Stomach smooth muscle (tissue), 2 donors: ENCODE results near the gene ARF1.

Source experiments
- H3K27ac ChIP-seq: one replicate; pipeline ENCODE4 v1.7.0; 2013; ENCODE audit warnings: mild to moderate bottlenecking, low read length, inconsistent platforms
- H3K27me3 ChIP-seq, 2 donors: one replicate each; pipeline ENCODE4 v1.7.0; 2013; ENCODE audit warnings: low read length in 2 of 2; ENCODE audit not compliant: insufficient read depth in 2 of 2, control insufficient read depth in 1 of 2
- H3K36me3 ChIP-seq, 2 donors: one replicate each; pipeline ENCODE4 v1.7.0; 2013; ENCODE audit warnings: low read length in 2 of 2; ENCODE audit not compliant: control insufficient read depth in 2 of 2, insufficient read depth in 2 of 2
- H3K4me1 ChIP-seq: one replicate; pipeline ENCODE4 v1.7.0; 2013; ENCODE audit warnings: low read length; ENCODE audit not compliant: control insufficient read depth, insufficient read depth
- H3K4me3 ChIP-seq, 2 donors: one replicate each; pipeline ENCODE4 v1.7.0; 2013; ENCODE audit warnings: low read length in 2 of 2
- H3K9ac ChIP-seq, 2 donors: one replicate each; pipeline ENCODE4 v1.7.0; 2013; ENCODE audit warnings: low read length in 2 of 2, mild to moderate bottlenecking in 1 of 2
- H3K9me3 ChIP-seq, 2 donors: one replicate each; pipeline ENCODE4 v1.7.0; 2013; ENCODE audit warnings: low read length in 2 of 2; ENCODE audit not compliant: control insufficient read depth in 2 of 2
- donor health status: healthy.
- donor health status: Pancreatic carcinoma.

Gene ARF1

GRCh38 chr1:228082214-228082917 is at the start of gene ARF1:
ARF1 (plus strand) TSS chr1:228082708; CDS start chr1:228097115, 14,407 bp downstream.
- peaks cover 54% of the 10 kb centered on the region for H3K4me1 ChIP-seq
- peak within 1 kb of the TSS; percentile 87 for H3K27ac ChIP-seq
- H3K9me3 ChIP-seq = no peaks in the 10 kb centered on the region
- H3K4me3 ChIP-seq = peak within 1 kb of the TSS; percentile 85 to 98
- no peaks in the 10 kb centered on the region for H3K36me3 ChIP-seq
- peak within 1 kb of the TSS; percentile 95 to 98 for H3K9ac ChIP-seq
- H3K27me3 ChIP-seq = no peaks in the 10 kb centered on the region

- H3K27ac ChIP-seq = no peak overlapping the region
- H3K27me3 ChIP-seq = peaks cover 16 to 18% of the 10 kb centered on the region in 2 donors
- no peaks in the 10 kb centered on the region for H3K36me3 ChIP-seq
- H3K9me3 ChIP-seq = no peaks in the 10 kb centered on the region
- no peak overlapping the region for H3K9ac ChIP-seq
- peaks cover 6% of the 10 kb centered on the region for H3K4me1 ChIP-seq
- no peak overlapping the region for H3K4me3 ChIP-seq
Measured at GRCh38 chr1:228033376-228033775, 49.1 kb upstream of the ARF1 start.

GRCh38 chr1:228034954-228035837 is 47.3 kb upstream of the ARF1 start:
- Histone ChIP-seq H3K4me1 (peaks cover 6% of the 10 kb centered on the region), H3K4me3 (no peak overlapping the region), H3K27me3 (peaks cover 26 to 33% of the 10 kb centered on the region in 2 donors), H3K9me3 (no peaks in the 10 kb centered on the region), H3K27ac (no peak overlapping the region), H3K9ac (no peak overlapping the region), H3K36me3 (no peaks in the 10 kb centered on the region)

- Histone ChIP-seq H3K4me3 (no peak overlapping the region), H3K9ac (no peak overlapping the region), H3K4me1 (peaks cover 6% of the 10 kb centered on the region), H3K9me3 (no peaks in the 10 kb centered on the region), H3K27me3 (peaks cover 26 to 33% of the 10 kb centered on the region in 2 donors), H3K36me3 (no peaks in the 10 kb centered on the region), H3K27ac (no peak overlapping the region)
Measured at GRCh38 chr1:228035844-228036243, 46.7 kb upstream of the ARF1 start.

- Histone ChIP-seq H3K36me3 (no peaks in the 10 kb centered on the region), H3K27ac (no peak overlapping the region), H3K4me3 (no peak overlapping the region), H3K9ac (no peak overlapping the region), H3K4me1 (peaks cover 6% of the 10 kb centered on the region), H3K27me3 (peaks cover 26 to 33% of the 10 kb centered on the region in 2 donors), H3K9me3 (no peaks in the 10 kb centered on the region)
Measured at GRCh38 chr1:228036701-228037231, 45.7 kb upstream of the ARF1 start.

GRCh38 chr1:228037401-228038386 is 44.8 kb upstream of the ARF1 start:
- Histone ChIP-seq H3K9me3 (no peaks in the 10 kb centered on the region), H3K4me3 (no peak overlapping the region), H3K9ac (no peak overlapping the region), H3K27me3 (peaks cover 29 to 33% of the 10 kb centered on the region in 2 donors), H3K27ac (no peak overlapping the region), H3K4me1 (peaks cover 6% of the 10 kb centered on the region), H3K36me3 (no peaks in the 10 kb centered on the region)

- H3K27ac ChIP-seq = no peak overlapping the region
- H3K4me1 ChIP-seq = peaks cover 6% of the 10 kb centered on the region
- H3K27me3 ChIP-seq = peaks cover 29 to 33% of the 10 kb centered on the region in 2 donors
- no peaks in the 10 kb centered on the region for H3K9me3 ChIP-seq
- no peak overlapping the region for H3K9ac ChIP-seq
- H3K4me3 ChIP-seq = no peak overlapping the region
- no peaks in the 10 kb centered on the region for H3K36me3 ChIP-seq
Measured at GRCh38 chr1:228038387-228039005, 44.0 kb upstream of the ARF1 start.

GRCh38 chr1:228039006-228039903 is 43.3 kb upstream of the ARF1 start:
- Histone ChIP-seq H3K36me3 (no peaks in the 10 kb centered on the region), H3K4me3 (no peak overlapping the region), H3K9ac (no peak overlapping the region), H3K9me3 (no peaks in the 10 kb centered on the region), H3K4me1 (peaks cover 6% of the 10 kb centered on the region), H3K27me3 (peaks cover 29 to 33% of the 10 kb centered on the region in 2 donors), H3K27ac (no peak overlapping the region)

- Histone ChIP-seq H3K9ac (no peak overlapping the region), H3K4me1 (peaks cover 6% of the 10 kb centered on the region), H3K27me3 (peaks cover 29 to 33% of the 10 kb centered on the region in 2 donors)
Measured at GRCh38 chr1:228039986-228040385, 42.5 kb upstream of the ARF1 start.

More at GRCh38 chr1:228039986-228040385, 42.5 kb upstream of the ARF1 start:
- no peaks in the 10 kb centered on the region for H3K9me3 ChIP-seq
- H3K27ac ChIP-seq = no peak overlapping the region
- no peaks in the 10 kb centered on the region for H3K36me3 ChIP-seq
- H3K4me3 ChIP-seq = no peak overlapping the region
